NCI-H446 (cell line): ENCODE measurements around the gene TBC1D5.
"Not testable (repeated sequence)": the region's sequence is repeated elsewhere in the genome, so short reads cannot be mapped to it uniquely, and the experiment has no call there.

Experiments used
- DNase-seq, 2 experiments: peaks; one replicate each; lab custom pipeline; 2025; lab: John Stamatoyannopoulos, UW

TBC1D5 gene

GRCh38 chr3:17401912-17402311, 340.5 kb downstream of the TBC1D5 start:
- no peak for DNase-seq

GRCh38 chr3:17399586-17399985, 342.8 kb downstream of the TBC1D5 start:
- DNase-seq, result no peak

GRCh38 chr3:17398959-17399551, 343.4 kb downstream of the TBC1D5 start:
- no peak for DNase-seq

- no peak for DNase-seq
Measured at GRCh38 chr3:17396036-17396435, 346.4 kb downstream of the TBC1D5 start.

DNA sequence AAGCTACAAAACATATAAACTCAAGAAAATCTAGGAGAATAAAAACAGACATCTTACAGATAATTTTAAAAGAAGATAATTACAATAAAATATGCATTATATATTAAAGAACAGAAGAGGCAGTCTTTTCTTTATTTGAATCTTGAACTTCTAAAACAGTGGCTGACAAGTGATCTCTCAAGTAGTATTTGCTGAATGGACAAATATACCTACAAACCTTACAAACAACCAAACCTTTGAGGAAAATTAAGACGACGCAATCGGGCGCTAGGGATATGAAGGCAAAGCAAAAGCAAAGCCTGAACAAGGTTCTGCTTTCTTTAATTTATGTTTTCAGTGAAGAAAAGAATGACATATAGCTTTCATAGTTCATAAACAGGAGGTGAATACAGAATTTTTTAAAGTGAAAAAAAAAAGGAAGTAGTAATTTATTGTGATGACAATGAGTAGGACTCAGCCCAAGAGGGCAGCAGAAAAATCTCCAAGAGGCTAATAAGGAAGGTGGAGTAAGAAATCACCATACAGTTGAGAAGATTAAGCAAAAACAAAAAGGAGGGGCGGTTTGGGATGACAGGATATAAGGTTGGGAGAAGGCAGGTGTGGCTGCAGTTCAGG, 347.8 kb downstream of the TBC1D5 start:
- DNase-seq, result no peak

DNA sequence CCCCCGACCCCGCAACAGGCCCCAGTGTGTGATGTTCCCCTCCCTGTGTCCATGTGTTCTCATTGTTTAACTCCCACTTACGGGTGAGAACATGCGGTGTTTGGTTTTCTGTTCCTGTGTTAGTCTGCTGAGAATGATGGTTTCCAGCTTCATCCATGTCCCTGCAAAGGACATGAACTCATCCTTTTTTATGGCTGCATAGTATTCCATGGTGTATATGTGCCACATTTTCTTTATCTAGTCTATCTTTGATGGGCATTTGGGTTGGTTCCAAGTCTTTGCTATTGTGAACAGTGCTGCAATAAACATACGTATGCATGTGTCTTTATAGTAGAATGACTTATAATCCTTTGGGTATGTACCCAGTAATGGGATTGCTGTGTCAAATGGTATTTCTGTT, 349.9 kb downstream of the TBC1D5 start:
- DNase-seq, result not testable (repeated sequence)

DNA sequence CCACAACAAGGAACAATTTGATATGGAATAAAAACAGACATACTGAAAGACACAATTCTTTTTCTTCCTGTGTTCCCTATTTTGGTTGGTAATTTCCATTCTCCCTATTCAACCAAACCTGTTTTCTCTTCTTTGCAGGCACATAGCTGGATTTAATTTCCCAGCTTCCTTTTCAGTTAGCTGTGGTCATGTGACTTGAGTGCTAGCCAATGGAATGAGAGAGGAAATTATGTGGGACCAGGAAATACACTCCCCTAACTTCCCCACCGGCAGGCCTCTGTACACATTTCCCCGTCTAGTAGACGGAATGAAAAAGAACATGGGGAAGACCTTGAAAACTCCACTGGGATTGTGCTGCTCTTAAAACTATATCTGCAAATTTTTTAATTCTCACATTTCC, 351.6 kb downstream of the TBC1D5 start:
- DNase-seq, result no peak

GRCh38 chr3:17387108-17387507, 355.3 kb downstream of the TBC1D5 start:
- DNase-seq, result no peak

- no peak for DNase-seq
Measured at GRCh38 chr3:17386432-17386831, 356.0 kb downstream of the TBC1D5 start.

GRCh38 chr3:17384567-17385296, 357.7 kb downstream of the TBC1D5 start:
- no peak for DNase-seq

- DNase-seq, result no peak
Measured at GRCh38 chr3:17373304-17373703, 369.1 kb downstream of the TBC1D5 start.

DNA sequence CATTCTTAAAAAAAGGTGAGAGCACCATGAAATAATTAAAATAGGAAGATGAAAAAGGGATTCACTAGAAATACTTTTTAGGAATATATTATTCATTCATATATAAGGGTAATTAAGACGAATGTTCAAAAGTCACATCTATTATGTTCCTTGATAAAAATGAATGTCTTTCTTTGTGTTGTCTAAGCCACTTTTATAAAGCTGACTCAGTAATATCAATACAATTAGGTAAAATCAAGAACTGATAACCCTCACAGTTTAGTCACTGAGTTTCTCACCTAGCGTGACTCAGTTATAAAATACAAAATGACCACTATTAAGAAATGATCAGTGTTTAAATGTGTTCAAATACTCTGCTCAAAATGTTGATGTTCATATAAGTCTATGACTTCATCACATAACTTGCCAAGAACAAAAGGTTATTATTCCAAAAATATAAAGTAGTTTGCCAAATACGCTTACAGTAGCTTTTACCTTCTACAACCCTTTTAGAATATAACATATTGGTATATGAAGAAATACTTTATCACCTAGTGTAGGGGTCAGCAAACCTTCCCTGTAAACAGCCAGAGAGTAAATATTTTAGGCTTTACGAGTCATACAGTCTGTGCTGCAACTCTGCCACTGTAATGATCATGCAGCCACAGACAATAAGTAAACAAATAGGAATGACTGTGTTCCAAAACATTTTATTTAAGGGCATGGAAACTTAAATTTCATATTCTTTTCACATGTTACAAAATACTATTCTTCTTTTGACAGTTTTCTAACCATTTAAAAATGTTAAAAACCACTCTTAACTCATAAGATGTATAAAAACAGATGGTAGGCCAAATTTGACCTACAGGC, 369.8 kb downstream of the TBC1D5 start:
- no peak for DNase-seq

- DNase-seq, result no peak
Measured at GRCh38 chr3:17369973-17370372, 372.5 kb downstream of the TBC1D5 start.

GRCh38 chr3:17367171-17367570, 375.3 kb downstream of the TBC1D5 start:
- DNase-seq, result no peak

DNA sequence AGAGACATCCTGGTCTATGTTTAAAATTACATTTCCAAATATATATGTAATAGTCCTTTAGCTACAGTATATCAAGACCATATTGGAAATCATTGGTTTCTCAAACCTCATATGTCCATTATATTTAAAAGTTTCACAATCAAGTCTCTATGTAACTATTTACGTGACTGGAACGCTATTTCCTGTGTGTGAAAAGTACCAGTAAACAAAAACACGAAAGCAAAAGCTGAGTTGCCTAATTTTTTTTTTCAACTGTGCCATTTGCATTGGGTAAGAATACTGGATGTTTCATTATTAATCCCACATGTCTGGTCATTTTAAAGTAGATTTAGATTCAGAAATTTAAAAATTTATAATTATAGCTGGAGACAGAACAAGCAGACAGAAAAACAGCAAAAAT, 381.4 kb downstream of the TBC1D5 start:
- DNase-seq, result no peak

- DNase-seq, result no peak
Measured at GRCh38 chr3:17359911-17360310, 382.5 kb downstream of the TBC1D5 start.

DNA sequence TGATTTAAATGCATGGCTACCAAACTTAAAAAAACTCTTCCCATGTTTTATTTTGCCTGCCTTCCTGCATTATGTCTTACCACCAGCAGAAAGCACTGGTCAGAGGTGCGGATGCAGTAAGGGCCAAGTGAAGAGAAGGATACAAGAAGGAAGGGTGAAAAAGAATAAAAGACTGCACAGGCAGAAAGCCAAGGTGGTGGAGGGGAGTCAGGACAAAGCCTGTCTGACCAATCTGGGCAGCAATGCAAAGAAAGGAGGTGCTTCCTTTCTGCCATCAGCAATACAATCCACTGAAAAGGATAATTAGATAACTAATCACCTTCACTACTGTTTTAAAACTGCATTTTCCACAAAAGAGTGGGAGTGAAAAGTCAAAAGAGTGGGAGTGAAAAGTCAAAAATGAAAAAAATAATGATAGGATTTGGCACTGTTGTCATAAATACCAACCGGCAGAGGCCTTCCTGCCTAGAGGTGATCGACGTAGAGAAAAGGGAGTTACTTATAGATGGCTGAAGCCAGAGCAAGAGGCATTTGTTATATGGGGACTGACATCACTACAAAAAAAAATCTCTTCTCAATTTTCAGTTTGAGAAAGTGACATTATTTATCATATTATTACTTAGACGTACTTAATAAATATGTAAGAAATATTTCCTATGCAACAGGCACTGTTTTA, 385.3 kb downstream of the TBC1D5 start:
- no peak for DNase-seq

- no peak for DNase-seq
Measured at GRCh38 chr3:17356585-17356984, 385.8 kb downstream of the TBC1D5 start.

GRCh38 chr3:17355591-17355990, 386.8 kb downstream of the TBC1D5 start:
- no peak for DNase-seq

DNA sequence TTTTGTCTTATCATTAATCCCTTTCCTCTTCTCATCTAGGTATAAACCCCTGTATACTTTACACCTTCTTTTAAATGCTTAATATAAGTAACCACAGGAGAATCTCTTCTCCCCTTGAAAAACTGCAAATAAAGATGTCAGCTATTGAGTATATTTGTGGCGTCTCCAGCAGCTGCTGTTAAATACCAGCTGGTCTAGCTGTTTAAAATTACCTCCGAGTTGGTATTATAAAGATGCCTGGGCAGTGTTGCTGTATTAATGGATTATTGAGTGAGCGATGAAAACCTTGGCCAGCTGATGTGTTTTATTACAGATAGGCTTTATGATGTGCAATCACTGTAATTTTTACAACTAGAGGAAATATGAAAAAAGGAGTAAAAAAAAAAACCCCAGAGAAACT, 388.1 kb downstream of the TBC1D5 start:
- DNase-seq, result no peak

DNA sequence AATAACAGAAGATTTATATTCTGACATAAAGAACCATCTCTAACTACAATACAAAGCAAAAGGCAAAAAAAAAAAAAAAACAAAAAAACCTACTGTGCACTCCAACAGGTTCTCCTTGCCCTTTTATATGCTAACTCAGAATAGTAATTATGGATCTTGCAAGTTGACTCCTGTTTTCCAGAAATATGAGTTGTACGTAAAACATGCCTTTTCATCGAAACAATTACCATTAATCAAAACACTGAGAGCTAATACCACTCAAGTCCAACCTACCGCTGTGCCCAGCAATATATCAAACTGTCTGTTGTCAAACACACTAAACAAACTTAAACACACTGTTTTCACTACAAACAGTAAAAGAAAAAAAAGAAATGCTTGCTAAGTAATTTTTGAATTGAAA, 389.8 kb downstream of the TBC1D5 start:
- DNase-seq, result no peak

- not testable (repeated sequence) for DNase-seq
Measured at GRCh38 chr3:17351193-17351592, 391.2 kb downstream of the TBC1D5 start.
